Ishikawa (cell line): ENCODE measurements around the gene PHOX2A.

ENCODE experiments used
- CEBPB ChIP-seq: IDR thresholded peaks from 2 replicates; pipeline ENCODE4 v1.6.1; 2012
- CREB1 ChIP-seq: IDR thresholded peaks from 2 replicates; pipeline ENCODE4 v1.6.1; 2012; ENCODE audit warnings: low read depth
- EGR1 ChIP-seq: IDR thresholded peaks from 2 replicates; pipeline ENCODE4 v1.6.1; 2012
- EP300 ChIP-seq: IDR thresholded peaks from 2 replicates; pipeline ENCODE4 v1.6.1; 2012; ENCODE audit warnings: borderline replicate concordance
- FOXM1 ChIP-seq: IDR thresholded peaks from 2 replicates; pipeline ENCODE4 v1.6.1; 2012; ENCODE audit warnings: low read depth, borderline replicate concordance
- MAX ChIP-seq: IDR thresholded peaks from 2 replicates; pipeline ENCODE4 v1.6.1; 2012
- NFIC ChIP-seq: IDR thresholded peaks from 2 replicates; pipeline ENCODE4 v1.6.1; 2012
- RAD21 ChIP-seq: IDR thresholded peaks from 2 replicates; pipeline ENCODE4 v1.6.1; 2012; ENCODE audit warnings: low read depth
- REST ChIP-seq: IDR thresholded peaks from 2 replicates; pipeline ENCODE4 v1.6.1; 2012; ENCODE audit warnings: low read depth, mild to moderate bottlenecking
- TAF1 ChIP-seq: IDR thresholded peaks from 2 replicates; pipeline ENCODE4 v1.6.1; 2012; ENCODE audit warnings: low read depth, mild to moderate bottlenecking
- TCF12 ChIP-seq: IDR thresholded peaks from 2 replicates; pipeline ENCODE4 v1.6.1; 2012; ENCODE audit warnings: low read depth
- TEAD4 ChIP-seq: IDR thresholded peaks from 2 replicates; pipeline ENCODE4 v1.6.1; 2012
- YY1 ChIP-seq: IDR thresholded peaks from 2 replicates; pipeline ENCODE4 v1.6.1; 2012; ENCODE audit warnings: low read depth
- ZBTB7A ChIP-seq: IDR thresholded peaks from 2 replicates; pipeline ENCODE4 v1.6.1; 2012; ENCODE audit warnings: low read depth
- TF ChIP-seq, protein P1 (sequence below): IDR thresholded peaks from 2 replicates; pipeline ENCODE4 v1.6.1; 2012

The PHOX2A gene

DNA sequence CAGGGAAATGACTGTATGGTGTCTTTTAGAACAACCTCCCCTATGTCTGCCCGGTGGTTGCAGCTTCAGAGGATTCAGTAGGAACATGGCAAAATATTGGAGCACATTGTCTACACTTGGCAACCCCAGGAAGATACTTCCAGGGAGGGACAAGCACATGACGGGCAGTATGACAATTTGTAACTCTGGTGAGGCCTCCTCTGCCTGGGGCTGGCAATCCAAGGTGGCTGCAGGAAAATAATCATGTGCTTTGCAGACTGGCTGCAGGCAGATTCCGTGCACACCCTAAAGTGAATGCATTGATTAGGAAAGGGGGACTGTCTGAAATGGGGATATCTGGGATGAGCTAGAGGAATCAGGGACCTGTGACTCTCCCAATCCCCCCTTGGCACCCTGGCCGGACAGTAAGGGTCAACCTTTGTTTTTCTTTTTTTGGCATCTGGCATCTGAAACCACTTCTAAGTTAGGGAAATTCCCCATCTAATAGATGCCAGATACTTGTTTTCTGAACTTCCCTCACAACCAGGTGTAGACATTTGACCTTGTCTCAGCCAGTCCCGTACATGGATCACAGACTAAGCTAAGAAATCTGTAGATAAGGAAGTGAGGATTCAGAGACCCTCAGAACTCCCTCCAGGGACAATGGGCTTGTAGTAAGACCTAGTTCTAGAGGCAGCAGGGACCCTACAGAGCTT is 10.5 kb upstream of the PHOX2A start:
- TF ChIP-seq NFIC: no peak
- TF ChIP-seq CREB1: no peak
- no peak for TF ChIP-seq REST
- no peak for TF ChIP-seq TAF1
- no peak for TF ChIP-seq YY1
- no peak for TF ChIP-seq FOXM1
- no peak for TF ChIP-seq EGR1
- no peak for TF ChIP-seq MAX
- TF ChIP-seq EP300: no peak
- TF ChIP-seq CEBPB: no peak
- no peak for TF ChIP-seq TCF12
- no peak for TF ChIP-seq RAD21
- TF ChIP-seq, protein P1, sequence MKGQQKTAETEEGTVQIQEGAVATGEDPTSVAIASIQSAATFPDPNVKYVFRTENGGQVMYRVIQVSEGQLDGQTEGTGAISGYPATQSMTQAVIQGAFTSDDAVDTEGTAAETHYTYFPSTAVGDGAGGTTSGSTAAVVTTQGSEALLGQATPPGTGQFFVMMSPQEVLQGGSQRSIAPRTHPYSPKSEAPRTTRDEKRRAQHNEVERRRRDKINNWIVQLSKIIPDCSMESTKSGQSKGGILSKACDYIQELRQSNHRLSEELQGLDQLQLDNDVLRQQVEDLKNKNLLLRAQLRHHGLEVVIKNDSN: no peak
- TF ChIP-seq TEAD4: no peak
- TF ChIP-seq ZBTB7A: no peak

DNA sequence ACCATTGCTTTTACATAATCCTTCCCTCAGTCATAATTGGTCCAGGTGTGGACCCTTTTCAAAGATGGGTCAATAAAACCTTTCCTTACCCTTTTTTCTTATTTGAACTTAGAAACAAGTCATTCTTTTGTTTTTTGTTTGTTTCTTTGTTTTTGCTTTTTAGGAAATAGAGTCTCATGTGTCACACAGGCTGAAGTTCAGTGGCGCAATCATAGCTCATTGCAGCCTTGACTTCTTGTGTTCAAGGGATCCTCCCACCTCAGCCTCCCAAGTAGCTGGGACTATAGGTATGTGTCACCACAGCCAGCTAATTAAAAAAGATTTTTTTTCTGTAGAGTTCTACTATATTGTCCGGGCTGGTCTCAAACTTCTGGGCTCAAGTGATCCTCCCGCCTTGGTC is 9.4 kb upstream of the PHOX2A start:
- no peak for TF ChIP-seq MAX
- TF ChIP-seq, protein P1: no peak
- TF ChIP-seq TEAD4: no peak
- TF ChIP-seq TCF12: no peak
- no peak for TF ChIP-seq TAF1

- TF ChIP-seq TEAD4 (no peak), REST (no peak), FOXM1 (no peak), CEBPB (no peak), CREB1 (no peak), NFIC (no peak)
- TF ChIP-seq, protein P1: no peak
Measured at GRCh38 chr11:72251614-72252013, 7.6 kb upstream of the PHOX2A start.

- no peak for TF ChIP-seq TCF12
Measured at GRCh38 chr11:72250661-72251464, 6.9 kb upstream of the PHOX2A start.

GRCh38 chr11:72249961-72250360 is 6.0 kb upstream of the PHOX2A start:
- TF ChIP-seq NFIC (no peak), TEAD4 (no peak), TAF1 (no peak), TCF12 (no peak), RAD21 (no peak), MAX (no peak), FOXM1 (no peak), YY1 (no peak), EGR1 (no peak), EP300 (no peak), REST (no peak), CREB1 (no peak), CEBPB (no peak), ZBTB7A (no peak)
- TF ChIP-seq, protein P1: no peak
